CD4-positive, alpha-beta T cell treated with Interleukin-15 for 4 hours (primary cell): ENCODE measurements around the gene AMH.
A peak's percentile ranks its signal among the peaks of the same experiment; 100 is the strongest.

Experiments
- DNase-seq: peaks from one replicate; pipeline ENCODE4 v3.0.0-alpha.2; 2020; ENCODE audit warnings: low spot score

AMH gene

GRCh38 chr19:2235381-2236063 is 13.6 kb upstream of the AMH start:
- DNase-seq = no peak

DNA sequence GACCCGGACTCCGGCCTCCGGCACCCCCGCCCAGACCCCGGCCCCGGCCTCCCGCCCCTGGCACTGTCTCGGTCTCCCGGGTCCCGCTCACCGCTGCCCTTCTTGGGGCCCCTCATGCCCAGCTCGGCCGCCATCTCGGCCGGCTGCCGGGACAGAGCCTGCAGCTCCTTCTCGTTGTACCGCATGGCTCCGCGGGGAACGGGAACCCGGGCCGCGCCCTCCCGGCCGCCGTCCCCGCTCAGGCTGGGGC is 13.1 kb upstream of the AMH start:
- no peak for DNase-seq

GRCh38 chr19:2236314-2237050 is 12.6 kb upstream of the AMH start, which contains the start of the genes PLEKHJ1 and SF3A2:
Gene PLEKHJ1, minus strand, starts transcription at chr19:2236329. Its CDS starts 81 bp downstream, at chr19:2236248.
Gene SF3A2, plus strand, starts transcription at chr19:2236824. Its CDS starts 6,595 bp downstream, at chr19:2243419.
- peak; percentile 97 for DNase-seq

DNA sequence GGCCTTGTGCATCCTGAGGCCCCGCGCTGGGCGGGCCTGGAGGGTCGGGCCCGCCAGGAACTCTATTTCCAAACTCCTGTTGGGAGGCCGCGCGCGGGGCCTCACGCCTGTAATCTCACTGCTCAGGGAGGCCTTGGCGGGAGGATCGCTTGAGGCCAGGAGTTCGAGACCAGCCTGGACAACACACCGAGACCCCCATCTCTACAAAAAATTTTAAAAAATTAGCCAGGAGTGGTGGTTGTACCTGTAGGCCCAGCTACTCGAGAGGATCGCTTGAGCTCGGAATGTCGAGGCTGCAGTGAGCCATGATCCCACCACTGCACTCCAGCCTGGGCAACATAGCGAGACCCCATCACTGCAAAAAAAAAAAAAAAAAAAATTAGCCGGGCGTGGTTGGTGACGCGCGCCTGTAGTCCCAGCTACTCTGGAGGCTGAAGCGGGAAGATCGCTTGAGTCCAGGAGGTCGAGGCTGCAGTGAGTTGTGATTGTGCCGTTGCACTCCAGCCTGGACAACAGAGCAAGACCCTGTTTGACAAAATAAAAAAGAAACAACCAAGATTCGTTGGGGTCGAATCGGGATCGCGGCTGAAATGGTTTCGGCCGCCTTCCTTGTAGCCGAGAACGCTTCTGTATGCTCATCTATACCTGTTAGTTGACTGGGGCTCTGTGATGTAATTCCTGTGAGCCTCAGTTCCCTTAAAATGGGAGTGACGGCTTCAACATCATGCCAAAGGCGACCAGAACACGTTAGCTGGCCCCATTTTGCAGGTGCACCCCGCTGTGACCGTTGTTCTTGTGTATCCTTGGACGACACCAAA is 11.9 kb upstream of the AMH start:
- DNase-seq = no peak

- no peak for DNase-seq
Measured at GRCh38 chr19:2237869-2238153, 11.3 kb upstream of the AMH start.

DNA sequence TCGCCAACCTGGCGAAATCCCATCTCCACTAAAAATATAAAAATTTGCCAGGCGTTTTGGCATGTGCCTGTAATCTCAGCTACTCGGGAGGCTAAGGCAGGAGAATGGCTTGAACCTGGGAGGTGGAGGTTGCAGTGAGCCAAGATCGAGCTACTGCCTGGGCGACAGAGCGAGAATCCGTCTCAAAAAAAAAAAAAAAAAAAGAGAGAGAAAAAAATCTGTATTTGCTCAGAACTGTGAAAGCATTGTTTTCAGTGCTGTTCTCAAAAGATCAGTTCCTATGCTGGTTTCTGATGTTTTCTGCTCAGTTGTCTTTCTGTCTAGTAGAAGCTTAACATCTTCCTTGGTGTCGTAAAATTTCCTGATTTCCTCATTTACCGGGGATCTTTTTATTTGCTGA is 9.9 kb upstream of the AMH start:
- DNase-seq = no peak

DNA sequence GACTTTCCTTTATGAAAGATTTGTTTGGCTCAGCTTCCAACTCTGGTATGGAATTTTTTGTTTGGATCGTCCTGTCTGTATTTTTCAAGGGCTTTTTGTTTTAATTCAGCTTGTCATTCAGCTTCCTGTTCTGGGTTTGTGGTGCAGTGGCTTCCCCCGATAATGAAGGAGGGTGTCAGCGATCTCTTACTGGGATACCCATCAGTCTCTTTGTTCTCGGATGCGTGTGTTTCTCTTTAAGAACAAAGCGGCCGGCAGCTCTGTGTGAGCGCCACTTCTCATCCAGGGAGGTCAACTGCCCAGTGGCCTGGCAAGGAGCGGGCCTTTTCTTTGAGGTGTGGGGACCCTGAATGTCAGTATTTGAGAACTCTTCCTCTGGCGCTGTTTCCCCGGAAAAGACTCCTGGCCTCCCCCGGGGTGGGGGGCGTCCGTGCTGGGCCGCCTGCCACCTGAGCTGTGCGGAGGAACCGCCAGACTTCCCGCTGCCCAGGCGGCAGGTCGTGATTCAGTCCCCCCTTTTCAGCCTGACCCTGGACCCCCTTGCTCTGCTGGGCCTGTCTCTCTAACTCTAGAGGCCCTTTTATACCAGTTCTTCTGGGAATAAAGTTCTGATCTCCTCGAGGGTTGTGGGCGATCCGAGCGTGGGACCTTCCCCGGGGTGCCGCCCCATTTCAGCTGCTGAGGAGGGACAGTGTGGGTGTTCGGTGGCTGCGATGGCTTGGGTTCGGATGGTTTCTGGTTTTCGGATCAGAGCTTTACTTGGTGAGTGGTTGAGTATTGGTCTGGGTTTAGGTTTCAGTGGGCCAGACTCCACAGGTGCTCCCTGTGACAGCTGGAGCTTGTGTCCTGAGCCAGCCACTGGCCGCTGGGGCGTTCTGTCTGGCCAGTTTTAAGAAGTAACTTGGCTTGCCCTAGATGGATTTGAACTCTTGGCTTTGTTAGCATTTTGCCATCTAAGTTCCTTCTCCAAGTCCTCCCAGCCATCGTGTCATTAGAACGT is 9.1 kb upstream of the AMH start:
- peak; percentile 54 for DNase-seq

- no peak for DNase-seq
Measured at GRCh38 chr19:2240881-2241760, 8.0 kb upstream of the AMH start.

GRCh38 chr19:2242092-2242537 is 7.0 kb upstream of the AMH start:
- DNase-seq = no peak

- DNase-seq = no peak
Measured at GRCh38 chr19:2242816-2243215, 6.3 kb upstream of the AMH start.

GRCh38 chr19:2243274-2244124 is 5.6 kb upstream of the AMH start:
- DNase-seq = no peak

DNA sequence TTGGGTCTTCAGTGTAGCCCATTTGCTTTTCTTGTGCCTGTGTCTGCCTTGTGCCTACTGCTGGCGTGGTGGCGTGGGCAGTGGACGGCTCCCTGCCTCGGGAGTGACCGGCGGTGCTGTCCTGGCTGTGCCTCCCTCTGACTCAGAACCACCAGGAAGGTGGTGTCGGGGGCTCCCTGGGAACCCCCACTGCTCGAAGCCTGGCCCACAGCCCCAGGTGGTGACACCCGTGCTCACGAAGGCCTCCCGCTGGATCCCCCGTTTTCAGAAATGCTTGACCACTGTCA is 5.1 kb upstream of the AMH start:
- no peak for DNase-seq

DNA sequence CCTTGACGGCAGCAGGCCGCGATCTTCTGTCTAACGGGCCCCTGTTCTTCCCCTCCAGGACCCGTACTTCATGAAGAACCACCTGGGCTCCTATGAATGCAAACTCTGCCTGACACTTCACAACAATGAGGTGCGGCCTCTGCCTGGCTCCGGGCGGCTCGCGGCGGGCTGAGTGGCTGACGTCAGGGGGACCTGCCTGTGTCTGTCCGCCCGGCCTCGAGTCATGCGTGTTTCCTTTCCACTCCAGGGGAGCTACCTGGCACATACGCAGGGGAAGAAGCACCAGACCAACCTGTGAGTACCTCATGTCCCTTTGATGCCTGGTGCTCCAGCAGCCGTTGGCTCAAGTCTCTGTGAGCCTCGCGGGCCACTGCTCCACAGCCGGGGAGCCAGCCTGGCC is 4.6 kb upstream of the AMH start:
- DNase-seq = no peak

GRCh38 chr19:2245273-2245672 is 3.9 kb upstream of the AMH start:
- DNase-seq = no peak

DNA sequence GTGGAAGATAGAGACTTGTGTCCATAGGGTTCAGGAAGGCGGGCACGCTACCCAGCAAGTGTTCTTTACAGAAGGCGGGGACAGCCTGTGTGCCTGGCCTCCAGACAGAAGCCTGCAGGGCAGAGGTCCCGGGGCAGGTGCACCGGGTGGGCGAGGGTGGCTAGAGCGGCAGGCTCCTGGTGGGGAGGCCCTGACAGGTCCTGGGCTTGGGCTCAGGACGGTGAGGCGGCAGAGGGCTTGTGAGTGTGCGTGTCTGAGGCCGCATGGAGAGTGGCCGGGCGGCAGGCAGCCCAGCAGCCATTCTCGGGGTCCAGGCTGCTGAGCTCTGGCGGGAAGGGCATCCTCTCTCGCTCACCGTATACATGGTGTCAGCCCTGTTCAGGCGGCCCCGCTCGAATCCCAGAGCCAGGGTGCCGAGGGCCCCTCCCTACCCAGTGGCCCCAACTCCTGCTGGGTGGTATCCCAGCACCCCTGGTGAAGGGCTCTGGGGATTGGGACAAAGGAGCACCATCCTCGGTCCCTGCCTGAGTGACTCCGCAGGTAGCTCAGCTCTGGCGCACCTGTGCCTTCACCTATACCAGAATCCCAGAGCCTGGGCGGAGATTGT is 3.0 kb upstream of the AMH start:
- no peak for DNase-seq

DNA sequence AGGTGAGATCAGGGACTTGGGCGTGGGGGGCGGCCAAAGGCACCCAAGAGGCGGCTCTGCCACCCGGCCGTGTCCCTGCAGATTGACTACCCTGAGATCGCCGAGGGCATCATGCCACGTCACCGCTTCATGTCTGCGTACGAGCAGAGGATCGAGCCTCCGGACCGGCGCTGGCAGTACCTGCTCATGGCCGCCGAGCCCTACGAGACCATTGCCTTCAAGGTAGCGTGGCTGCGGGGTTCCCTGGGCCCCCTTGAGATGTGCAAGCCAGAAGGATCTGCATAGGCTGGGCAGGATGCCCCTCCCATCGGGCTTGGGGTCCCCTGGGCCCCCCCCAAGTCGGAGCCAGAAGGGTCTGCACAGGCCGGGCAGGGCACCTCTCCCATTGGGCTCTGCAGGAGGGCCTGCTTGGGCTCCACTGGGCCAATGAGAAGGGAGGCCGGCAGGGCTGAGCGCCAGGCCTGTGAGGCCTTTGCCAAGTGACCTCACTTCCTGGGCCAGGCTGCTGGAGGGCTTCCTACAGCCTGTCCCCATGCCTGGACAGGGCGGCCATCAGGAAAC is 2.2 kb upstream of the AMH start:
- no peak for DNase-seq

DNA sequence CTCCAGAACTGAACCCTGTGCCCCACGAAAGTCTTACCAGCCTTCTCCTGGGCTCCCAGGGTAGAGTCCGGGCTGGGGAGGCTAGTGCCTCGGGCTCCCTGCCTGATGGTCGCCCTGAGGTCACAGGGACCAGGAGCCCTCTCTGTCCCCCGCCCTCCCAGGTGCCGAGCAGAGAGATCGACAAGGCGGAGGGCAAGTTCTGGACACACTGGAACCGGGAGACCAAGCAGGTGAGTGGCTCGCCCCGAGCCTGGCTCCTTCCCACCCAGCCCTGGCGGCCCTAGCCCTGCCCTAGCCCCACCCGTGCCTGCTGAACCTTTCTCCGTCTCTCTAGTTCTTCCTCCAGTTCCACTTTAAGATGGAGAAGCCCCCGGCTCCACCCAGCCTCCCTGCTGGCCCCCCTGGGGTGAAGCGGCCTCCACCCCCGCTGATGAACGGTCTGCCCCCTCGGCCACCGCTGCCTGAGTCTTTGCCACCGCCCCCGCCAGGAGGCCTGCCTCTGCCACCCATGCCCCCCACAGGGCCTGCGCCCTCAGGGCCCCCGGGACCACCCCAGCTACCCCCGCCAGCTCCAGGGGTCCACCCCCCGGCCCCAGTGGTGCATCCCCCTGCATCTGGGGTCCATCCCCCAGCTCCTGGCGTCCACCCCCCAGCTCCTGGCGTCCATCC is 1.6 kb upstream of the AMH start:
- DNase-seq = no peak

GRCh38 chr19:2248136-2249009 is 750 bp upstream of the AMH start:
- no peak for DNase-seq
